SK-N-MC (cell line): ENCODE measurements around the gene PHTF2.

Experiments
- DNase-seq: peaks from one replicate; pipeline ENCODE4 v3.0.0-alpha.2; 2011; ENCODE audit warnings: low read depth, low spot score
- H3K27ac ChIP-seq: fragments of 200-600 bp; sonication (generic); 2 replicates; pipeline ENCODE4 v1.5.1; 2016; ENCODE audit warnings: mixed run types
- H3K36me3 ChIP-seq: fragments of 200-600 bp; sonication (generic); 2 replicates; pipeline ENCODE4 v1.6.1; 2017; ENCODE audit warnings: antibody characterized with exemption, low read length, mixed read lengths; ENCODE audit not compliant: insufficient read depth
- H3K4me3 ChIP-seq: fragments of 200-600 bp; sonication (generic); 2 replicates; pipeline ENCODE4 v1.5.1; 2016
- H3K9ac ChIP-seq: fragments of 200-600 bp; sonication (generic); 2 replicates; pipeline ENCODE4 v1.8.0; 2017; ENCODE audit warnings: mixed run types, mixed read lengths; ENCODE audit not compliant: insufficient read length
- H3K9me3 ChIP-seq: fragments of 200-600 bp; sonication (generic); 2 replicates; pipeline ENCODE4 v1.6.1; 2017; ENCODE audit warnings: low read depth, mild to moderate bottlenecking, antibody characterized with exemption, low read length, moderate library complexity, mixed read lengths
- EZH2 ChIP-seq: fragments of 200-600 bp; sonication (generic); IDR thresholded peaks from one replicate; pipeline ENCODE4 v1.6.1; 2017; ENCODE audit warnings: antibody characterized with exemption
- FOXP2 ChIP-seq: optimal IDR thresholded peaks from 2 replicates; pipeline ENCODE3; 2011; ENCODE audit warnings: mild to moderate bottlenecking, moderate library complexity; ENCODE audit not compliant: insufficient read depth; ENCODE audit errors: extremely low read length, control extremely low read depth
- POLR2AphosphoS5 ChIP-seq: IDR thresholded peaks from 2 replicates; pipeline ENCODE4 v1.6.1; 2012; ENCODE audit warnings: mild to moderate bottlenecking, low read depth, low read length, borderline replicate concordance

PHTF2 gene

DNA sequence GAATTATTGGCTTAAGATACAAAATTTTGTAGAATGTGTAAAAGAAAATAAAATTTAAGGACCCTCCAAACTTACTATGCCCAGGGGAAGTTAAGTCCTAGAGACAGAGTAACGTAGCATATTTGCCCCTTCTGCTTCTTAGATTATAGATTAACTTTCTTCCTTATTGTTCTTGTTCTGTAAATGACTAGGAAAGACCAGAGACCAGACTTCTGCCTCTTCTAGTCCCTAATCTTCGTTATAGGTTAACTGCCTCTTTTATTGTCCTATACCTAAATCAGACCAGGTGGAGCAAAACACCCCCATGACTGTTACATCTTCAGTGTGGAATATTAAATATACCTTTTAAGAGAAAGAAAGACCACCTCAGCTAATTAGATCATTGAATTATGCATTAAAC is 160.5 kb downstream of the PHTF2 start:
- DNase-seq = no peak
- no peak overlapping the region for H3K27ac ChIP-seq
- no peaks in the 10 kb centered on the region for H3K9me3 ChIP-seq
- no peak overlapping the region for H3K4me3 ChIP-seq
- H3K9ac ChIP-seq = no peak overlapping the region
- TF ChIP-seq POLR2AphosphoS5 = no peak
- no peak for TF ChIP-seq EZH2
- no peak for TF ChIP-seq FOXP2
- no peaks in the 10 kb centered on the region for H3K36me3 ChIP-seq

- DNase-seq = no peak
- no peaks in the 10 kb centered on the region for H3K9me3 ChIP-seq
- H3K27ac ChIP-seq = no peak overlapping the region
- no peak overlapping the region for H3K4me3 ChIP-seq
- TF ChIP-seq FOXP2 = no peak
- TF ChIP-seq POLR2AphosphoS5 = no peak
- no peak for TF ChIP-seq EZH2
- H3K9ac ChIP-seq = no peak overlapping the region
- H3K36me3 ChIP-seq = no peaks in the 10 kb centered on the region
These were observed 161.8 kb downstream of the PHTF2 start for GRCh38 chr7:77960336-77960735.

DNA sequence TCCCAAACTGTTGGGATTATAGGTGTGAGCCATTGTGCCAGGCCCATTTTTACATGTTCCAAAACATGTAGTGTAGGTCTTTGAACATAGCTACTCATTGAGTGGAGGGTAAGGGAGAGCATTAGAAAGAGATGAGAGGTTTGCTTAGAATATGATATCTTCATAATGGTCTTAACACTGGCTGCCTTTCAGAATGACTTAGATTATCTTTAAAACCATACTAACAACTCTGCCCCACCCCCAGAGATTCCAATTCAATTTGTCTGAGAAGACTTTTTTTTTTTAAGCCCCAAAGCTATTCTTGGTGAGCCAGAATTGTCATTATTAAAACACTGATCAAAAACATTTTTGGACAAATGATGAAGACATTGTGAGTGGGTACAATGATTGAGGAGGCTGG is 168.9 kb downstream of the PHTF2 start:
- no peak for DNase-seq
- Histone ChIP-seq H3K9me3 (no peaks in the 10 kb centered on the region), H3K27ac (no peak overlapping the region), H3K36me3 (no peaks in the 10 kb centered on the region), H3K4me3 (no peak overlapping the region), H3K9ac (no peak overlapping the region)
- TF ChIP-seq FOXP2 (no peak), EZH2 (no peak), POLR2AphosphoS5 (no peak)

GRCh38 chr7:77971726-77972125 is 173.2 kb downstream of the PHTF2 start:
- Histone ChIP-seq H3K27ac (no peak overlapping the region), H3K36me3 (no peaks in the 10 kb centered on the region), H3K9me3 (no peaks in the 10 kb centered on the region), H3K9ac (no peak overlapping the region), H3K4me3 (no peak overlapping the region)
- no peak for DNase-seq
- TF ChIP-seq POLR2AphosphoS5 = no peak
- no peak for TF ChIP-seq FOXP2
- no peak for TF ChIP-seq EZH2

- Histone ChIP-seq H3K4me3 (no peak overlapping the region), H3K36me3 (no peaks in the 10 kb centered on the region), H3K27ac (no peak overlapping the region), H3K9me3 (no peaks in the 10 kb centered on the region), H3K9ac (no peak overlapping the region)
- DNase-seq = no peak
- TF ChIP-seq FOXP2 (no peak), POLR2AphosphoS5 (no peak), EZH2 (no peak)
These were observed 177.3 kb downstream of the PHTF2 start for GRCh38 chr7:77975672-77976480.

DNA sequence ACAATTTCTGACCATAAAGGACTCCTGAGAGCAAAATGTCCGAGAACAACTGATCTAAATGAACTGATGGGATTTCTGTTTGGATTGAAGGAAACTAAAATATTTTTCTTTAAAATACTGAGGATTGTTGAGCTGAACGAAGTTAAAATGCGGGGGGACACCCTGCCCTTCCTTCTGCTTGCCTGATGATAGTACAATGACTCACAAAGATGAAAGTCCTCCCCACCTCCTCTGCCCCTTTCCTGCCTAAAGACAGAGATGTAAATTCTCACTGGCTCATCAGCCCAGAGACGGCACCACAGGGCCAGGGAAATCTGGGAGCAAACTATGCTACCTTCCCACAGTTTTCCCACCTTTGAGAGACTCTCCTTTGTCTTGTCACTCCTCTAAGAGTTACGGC is 180.6 kb downstream of the PHTF2 start:
- Histone ChIP-seq H3K9ac (no peak overlapping the region), H3K36me3 (no peaks in the 10 kb centered on the region), H3K4me3 (no peak overlapping the region), H3K27ac (no peak overlapping the region), H3K9me3 (no peaks in the 10 kb centered on the region)
- TF ChIP-seq EZH2 (no peak), FOXP2 (no peak), POLR2AphosphoS5 (no peak)
- no peak for DNase-seq

DNA sequence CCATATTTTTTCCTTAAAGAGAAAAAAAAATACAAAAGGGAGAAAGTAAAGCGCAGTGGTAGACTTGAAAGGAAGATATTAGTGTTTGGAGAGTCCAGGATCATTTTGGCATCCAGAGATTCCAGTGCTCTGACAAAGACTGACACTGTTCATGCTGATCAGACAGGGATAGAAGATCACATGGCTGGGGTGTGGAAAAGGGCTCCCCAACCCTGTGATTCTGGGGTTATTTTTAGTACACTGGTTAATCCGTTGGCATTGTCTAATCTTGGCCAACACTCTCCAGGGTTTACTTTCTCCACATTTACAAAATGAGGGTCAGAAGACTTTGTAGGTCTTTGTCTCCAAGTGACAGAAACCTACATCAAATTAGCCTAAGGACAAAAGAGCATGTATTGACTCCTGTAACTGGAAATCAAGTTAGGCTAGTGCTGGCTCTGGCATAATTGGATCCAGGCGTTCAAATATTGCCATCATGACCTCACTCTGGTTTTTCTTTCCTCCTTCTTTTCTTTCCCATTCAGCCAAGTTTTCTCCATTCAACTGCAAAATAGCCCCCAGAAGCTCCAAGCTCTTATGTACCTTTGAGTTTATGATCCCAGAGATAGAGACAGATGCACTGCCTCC is 181.6 kb downstream of the PHTF2 start:
- no peak for TF ChIP-seq EZH2
- no peak for TF ChIP-seq POLR2AphosphoS5
- TF ChIP-seq FOXP2 = no peak
- Histone ChIP-seq H3K36me3 (no peaks in the 10 kb centered on the region), H3K27ac (no peak overlapping the region), H3K9ac (no peak overlapping the region), H3K9me3 (no peaks in the 10 kb centered on the region), H3K4me3 (no peak overlapping the region)
- no peak for DNase-seq

- TF ChIP-seq POLR2AphosphoS5 (no peak), EZH2 (no peak), FOXP2 (no peak)
- Histone ChIP-seq H3K9ac (no peak overlapping the region), H3K36me3 (no peaks in the 10 kb centered on the region), H3K4me3 (no peak overlapping the region), H3K9me3 (no peaks in the 10 kb centered on the region), H3K27ac (no peak overlapping the region)
- DNase-seq = no peak
These were observed 184.5 kb downstream of the PHTF2 start for GRCh38 chr7:77982926-77983550.
